Adrenal gland (tissue), 12 donors: Measurements from ENCODE around the gene PPME1. TPM values are rescaled to one million over a fixed set of nuclear protein-coding genes. Genes with fewer than 3 reads are reported as not detected.
A peak's percentile ranks its signal among the peaks of the same experiment; 100 is the strongest.

Source experiments
- DNase-seq, 7 donors: peaks; one replicate each; pipeline ENCODE4 v3.0.0-alpha.2; 2019 to 2020
- H3K27ac ChIP-seq, 5 donors: fragments of 200-600 bp; sonication (generic) in 4 of 5; 1 replicate in 3 of 5; 2 replicates in 2 of 5; pipeline versions ENCODE4 v1.5.1 to v1.8.0; 2016 to 2020; ENCODE audit warnings: mild to moderate bottlenecking in 1 of 5
- H3K27me3 ChIP-seq: fragments of 200-600 bp; 2 replicates; pipeline ENCODE4 v1.8.0; 2021
- H3K36me3 ChIP-seq, 2 donors: fragments of 200-600 bp; replicated peaks in 1 of 2; 1 replicate in 1 of 2; 2 replicates in 1 of 2; pipeline versions ENCODE4 v1.5.1 to v1.8.0; 2018 to 2022
- H3K4me1 ChIP-seq, 2 donors: fragments of 200-600 bp; replicated peaks in 1 of 2; 1 replicate in 1 of 2; 2 replicates in 1 of 2; pipeline versions ENCODE4 v1.5.1 to v1.8.0; 2018 to 2021
- H3K4me3 ChIP-seq, 4 donors: fragments of 200-600 bp; sonication (generic) in 3 of 4; one replicate each; pipeline ENCODE4 v1.5.1; 2016 to 2018
- H3K9me3 ChIP-seq, 3 donors: fragments of 200-600 bp; sonication (generic) in 1 of 3; replicated peaks in 1 of 3; 1 replicate in 2 of 3; 2 replicates in 1 of 3; pipeline versions ENCODE4 v1.5.1 to v1.8.0; 2016 to 2021
- CTCF ChIP-seq, 6 experiments: fragments of 450-650 bp in 4 of 6; fragments of 200-600 bp in 2 of 6; sonication (generic) in 1 of 6; IDR thresholded peaks; 1 replicate in 5 of 6; 2 replicates in 1 of 6; pipeline versions ENCODE4 v1.5.1 to v1.8.0; 2016 to 2021; ENCODE audit warnings: antibody characterized with exemption in 6 of 6, mild to moderate bottlenecking in 2 of 6, moderate library complexity in 1 of 6
- POLR2A ChIP-seq, 2 donors: fragments of 450-650 bp; IDR thresholded peaks; one replicate each; pipeline ENCODE4 v1.6.1; 2017; ENCODE audit warnings: antibody characterized with exemption in 2 of 2, mild to moderate bottlenecking in 2 of 2, moderate library complexity in 1 of 2
- WGBS, 4 donors: extraction: QIAGEN DNeasy Blood & Tissue Kit in 2 of 4; methylation state at CpG; one replicate each; pipeline versions ENCODE4 v1.1.5 to v1.1.7; 2013 to 2017; 5-methylcytosine and 5-hydroxymethylcytosine counted together
- intact Hi-C, 2 donors: fragments of 100-400 bp; cut with DNase I; formaldehyde crosslinking; loops; one replicate each; pipeline versions ENCODE4 v1.14.1 to v1.15.0; 2022 to 2023
- polyA plus RNA-seq, 3 donors: library from polyadenylated mRNA; stranded (reverse); fragments of 200-250 nt in 2 of 3; fragments of 350-450 nt in 1 of 3; fragmentation: Illumina TruSeq in 1 of 3; extraction: RNeasy Lipid Tissue Mini Kit (QIAGEN cat#74804) in 1 of 3; gene quantifications; one replicate each; pipeline ENCODE4 v1.2.3, GENCODE V29; 2013 to 2014
- total RNA-seq, 9 donors: library from RNA; depleted of rRNA in 4 of 9; stranded (reverse); fragments of >200 nt in 4 of 9; fragments of 120-200 nt in 1 of 9; fragmentation: NEBNext Ultra II Directional in 1 of 9; extraction: Animal tissue kit (Norgen Biotek cat#: 25700) in 1 of 9; gene quantifications; one replicate each; pipeline versions ENCODE4 v1.1.0 to v1.2.4, GENCODE V29; 2013 to 2023
- donor health status: healthy with polysubstance abuse.
- donor health status: Bipolar disorder and iron deficiency.
- donor health status: DM: yes; HTN: yes; CAD: no.
- donor health status: DM: no; HTN: no; CAD: no.
- donor health status: DM: no; HTN: no; CAD: no.
- donor health status: DM: yes; HTN: yes; CAD: no.

Gene PPME1
- total and polyA plus RNA-seq, 12 donors, result 29.6 to 71.6 (median 48.2) TPM

- no peak for TF ChIP-seq POLR2A (IDR thresholded peaks at IDR 0.05)
- no peak for TF ChIP-seq CTCF (IDR thresholded peaks at IDR 0.05)
- Histone ChIP-seq H3K9me3 (no peaks in the 10 kb centered on the region), H3K36me3 (no peaks in the 10 kb centered on the region), H3K27ac (no peak overlapping the region), H3K4me3 (no peak overlapping the region), H3K4me1 (no peaks in the 10 kb centered on the region), H3K27me3 (no peaks in the 10 kb centered on the region)
- intact Hi-C loops, result loop anchor here in 1 of 2 donors (10.0 kb wide), 1 partner anchor 50 kb away; the partner anchor contains the start of gene P4HA3
- DNase-seq, result no peak
- 100% methylated on average over 1 of the region's 1 CpG for WGBS, 4 donors
These were observed 94.2 kb downstream of the PPME1 start for GRCh38 chr11:74265256-74265655.

- 91 to 98% (median 94%) methylated on average over 6 of the region's 6 CpGs for WGBS, 4 donors
- DNase-seq, result no peak
- intact Hi-C loops, result loop anchor here in 1 of 2 donors (10.0 kb wide), 1 partner anchor 48 kb away; the partner anchor contains the start of gene P4HA3
These were observed 95.9 kb downstream of the PPME1 start for GRCh38 chr11:74267014-74267413.

GRCh38 chr11:74268456-74268855, 97.4 kb downstream of the PPME1 start:
- intact Hi-C loops, result loop anchor here in 1 of 2 donors (10.0 kb wide), 1 partner anchor 46 kb away; the partner anchor contains the start of gene P4HA3
- H3K27me3 ChIP-seq, result no peaks in the 10 kb centered on the region
- H3K9me3 ChIP-seq, result no peaks in the 10 kb centered on the region
- DNase-seq, result no peak
- TF ChIP-seq POLR2A (IDR thresholded peaks at IDR 0.05), result no peak
- H3K4me1 ChIP-seq, result no peaks in the 10 kb centered on the region
- H3K27ac ChIP-seq, result no peak overlapping the region
- H3K36me3 ChIP-seq, result no peaks in the 10 kb centered on the region
- 74 to 89% (median 86%) methylated on average over 4 of the region's 4 CpGs for WGBS, 4 donors
- H3K4me3 ChIP-seq, result no peak overlapping the region

More at GRCh38 chr11:74267014-74267413, 95.9 kb downstream of the PPME1 start:
- no peak for TF ChIP-seq CTCF (IDR thresholded peaks at IDR 0.05)
- no peak for TF ChIP-seq POLR2A (IDR thresholded peaks at IDR 0.05)
- no peaks in the 10 kb centered on the region for H3K4me1 ChIP-seq
- H3K9me3 ChIP-seq, result no peaks in the 10 kb centered on the region
- no peaks in the 10 kb centered on the region for H3K36me3 ChIP-seq
- H3K4me3 ChIP-seq, result no peak overlapping the region
- H3K27me3 ChIP-seq, result no peaks in the 10 kb centered on the region
- no peak overlapping the region for H3K27ac ChIP-seq

- intact Hi-C loops, result loop anchor here in 1 of 2 donors (10.0 kb wide), 1 partner anchor 46 kb away; the partner anchor contains the start of gene P4HA3
- 67 to 76% (median 74%) methylated on average over 11 of the region's 11 CpGs for WGBS, 4 donors
- peak in 1 of 7 donors; percentile 23 for DNase-seq
- Histone ChIP-seq H3K4me3 (no peak overlapping the region), H3K36me3 (no peaks in the 10 kb centered on the region), H3K4me1 (no peaks in the 10 kb centered on the region), H3K9me3 (no peaks in the 10 kb centered on the region), H3K27me3 (no peaks in the 10 kb centered on the region), H3K27ac (no peak overlapping the region)
- TF ChIP-seq CTCF (IDR thresholded peaks at IDR 0.05), result no peak
- TF ChIP-seq POLR2A (IDR thresholded peaks at IDR 0.05), result no peak
These were observed 98.2 kb downstream of the PPME1 start for GRCh38 chr11:74269161-74269811.

GRCh38 chr11:74272276-74272675, 101.2 kb downstream of the PPME1 start:
- Histone ChIP-seq H3K27ac (no peak overlapping the region), H3K27me3 (no peaks in the 10 kb centered on the region), H3K4me3 (no peak overlapping the region), H3K9me3 (no peaks in the 10 kb centered on the region), H3K4me1 (no peaks in the 10 kb centered on the region), H3K36me3 (no peaks in the 10 kb centered on the region)
- no peak for DNase-seq
- 68 to 94% (median 89%) methylated on average over 2 to 4 of the region's 4 CpGs for WGBS, 4 donors
- intact Hi-C loops, result no loop called here
- TF ChIP-seq CTCF (IDR thresholded peaks at IDR 0.05), result no peak
- no peak for TF ChIP-seq POLR2A (IDR thresholded peaks at IDR 0.05)
